MM.1S (cell line): ENCODE data around the gene QSOX1.

Experiments used
- EZH2 ChIP-seq: fragments of 300-600 bp; sonication (generic); optimal IDR thresholded peaks from 2 replicates; pipeline ENCODE3; 2017; ENCODE audit warnings: low read depth, mild to moderate bottlenecking, antibody characterized with exemption, low read length, mixed read lengths
- EZH2phosphoT487 ChIP-seq: fragments of 300-600 bp; sonication (generic); IDR thresholded peaks from 2 replicates; pipeline ENCODE4 v1.6.1; 2018; ENCODE audit warnings: antibody characterized with exemption, low read length
- TF ChIP-seq, protein P1 (sequence below): fragments of 300-600 bp; sonication (generic); IDR thresholded peaks from 2 replicates; pipeline ENCODE4 v1.5.1; 2016; ENCODE audit warnings: antibody characterized with exemption, low read length, mixed read lengths

- TF ChIP-seq, protein P1, sequence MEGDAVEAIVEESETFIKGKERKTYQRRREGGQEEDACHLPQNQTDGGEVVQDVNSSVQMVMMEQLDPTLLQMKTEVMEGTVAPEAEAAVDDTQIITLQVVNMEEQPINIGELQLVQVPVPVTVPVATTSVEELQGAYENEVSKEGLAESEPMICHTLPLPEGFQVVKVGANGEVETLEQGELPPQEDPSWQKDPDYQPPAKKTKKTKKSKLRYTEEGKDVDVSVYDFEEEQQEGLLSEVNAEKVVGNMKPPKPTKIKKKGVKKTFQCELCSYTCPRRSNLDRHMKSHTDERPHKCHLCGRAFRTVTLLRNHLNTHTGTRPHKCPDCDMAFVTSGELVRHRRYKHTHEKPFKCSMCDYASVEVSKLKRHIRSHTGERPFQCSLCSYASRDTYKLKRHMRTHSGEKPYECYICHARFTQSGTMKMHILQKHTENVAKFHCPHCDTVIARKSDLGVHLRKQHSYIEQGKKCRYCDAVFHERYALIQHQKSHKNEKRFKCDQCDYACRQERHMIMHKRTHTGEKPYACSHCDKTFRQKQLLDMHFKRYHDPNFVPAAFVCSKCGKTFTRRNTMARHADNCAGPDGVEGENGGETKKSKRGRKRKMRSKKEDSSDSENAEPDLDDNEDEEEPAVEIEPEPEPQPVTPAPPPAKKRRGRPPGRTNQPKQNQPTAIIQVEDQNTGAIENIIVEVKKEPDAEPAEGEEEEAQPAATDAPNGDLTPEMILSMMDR: no peak
- TF ChIP-seq EZH2 (no peak), EZH2phosphoT487 (no peak)
These were observed 31.4 kb downstream of the QSOX1 start for GRCh38 chr1:180185971-180186645.
